GM18951 (cell line): ENCODE results near the gene TMC4.

Experiments
- POLR2A ChIP-seq: IDR thresholded peaks from 4 replicates; pipeline ENCODE4 v1.6.1; 2011; ENCODE audit warnings: mild to moderate bottlenecking; ENCODE audit not compliant: insufficient read length, insufficient read depth; ENCODE audit errors: extremely low read depth
- in situ Hi-C: fragments of 300-500 bp; cut with MboI; formaldehyde crosslinking; loops from one replicate; pipeline ENCODE4 v1.12.0; 2022; ENCODE audit warnings: low sequenced_read_pairs, mixed read lengths, inconsistent platforms; ENCODE audit not compliant: unreplicated experiment

The TMC4 gene

DNA sequence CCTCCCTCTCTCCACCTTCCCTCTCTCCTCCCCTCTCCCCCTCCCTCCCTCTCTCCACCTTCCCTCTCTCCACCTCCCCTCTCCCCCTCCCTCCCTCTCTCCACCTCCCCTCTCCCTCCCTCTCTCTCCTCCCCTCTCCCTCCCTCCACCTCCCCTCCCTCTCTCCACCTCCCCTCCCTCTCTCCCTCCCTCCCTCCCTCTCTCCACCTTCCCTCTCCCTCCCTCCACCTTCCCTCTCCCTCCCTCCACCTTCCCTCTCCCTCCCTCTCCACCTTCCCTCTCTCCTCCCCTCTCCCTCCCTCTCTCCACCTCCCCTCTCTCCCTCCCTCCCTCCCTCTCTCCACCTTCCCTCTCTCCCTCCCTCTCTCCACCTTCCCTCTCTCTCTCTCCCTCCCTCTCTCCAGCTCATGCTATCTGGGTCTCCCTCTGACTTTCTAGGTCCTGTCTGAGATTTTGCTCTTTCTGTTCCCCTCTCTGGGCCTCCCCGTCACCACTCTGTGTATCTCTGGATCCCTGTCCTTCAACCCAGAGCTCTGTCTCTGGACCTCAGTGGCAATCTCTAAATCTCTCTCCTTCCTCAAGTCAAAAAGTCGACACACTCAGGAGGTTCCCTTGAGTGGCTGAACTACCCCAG lies 38.9 kb downstream of the TMC4 start:
- in situ Hi-C loops = no loop called here
- TF ChIP-seq POLR2A = no peak

DNA sequence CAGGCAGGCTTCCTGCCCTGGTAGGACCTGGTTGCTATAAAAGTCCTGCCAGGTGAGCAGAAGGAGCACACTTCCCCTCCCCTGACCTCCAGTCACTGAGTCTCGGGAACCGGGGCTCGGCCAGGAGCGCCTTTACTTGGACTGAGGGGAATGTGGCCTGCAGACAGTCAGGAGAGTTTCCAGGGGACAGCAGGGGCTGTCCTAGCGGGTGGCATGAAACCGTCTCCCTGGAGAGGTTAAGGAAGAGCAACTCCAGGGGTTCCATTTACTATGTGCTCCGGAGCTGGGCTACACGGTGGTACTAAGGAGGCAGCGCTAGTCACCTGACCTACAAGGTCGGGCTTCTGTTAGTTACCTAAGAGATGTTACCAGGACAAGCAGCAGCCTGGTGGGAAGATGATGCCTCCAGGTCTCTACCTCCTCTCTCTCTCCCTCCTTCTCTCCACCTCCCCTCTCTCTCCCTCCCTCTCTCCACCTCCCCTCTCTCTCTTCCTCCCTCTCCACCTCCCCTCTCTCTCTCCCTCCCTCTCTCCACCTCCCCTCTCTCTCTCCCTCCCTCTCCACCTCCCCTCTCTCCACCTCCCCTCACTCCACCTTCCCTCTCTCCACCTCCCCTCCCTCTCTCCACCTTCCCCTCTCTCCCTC lies 39.5 kb downstream of the TMC4 start:
- TF ChIP-seq POLR2A = no peak
- in situ Hi-C loops = no loop called here

DNA sequence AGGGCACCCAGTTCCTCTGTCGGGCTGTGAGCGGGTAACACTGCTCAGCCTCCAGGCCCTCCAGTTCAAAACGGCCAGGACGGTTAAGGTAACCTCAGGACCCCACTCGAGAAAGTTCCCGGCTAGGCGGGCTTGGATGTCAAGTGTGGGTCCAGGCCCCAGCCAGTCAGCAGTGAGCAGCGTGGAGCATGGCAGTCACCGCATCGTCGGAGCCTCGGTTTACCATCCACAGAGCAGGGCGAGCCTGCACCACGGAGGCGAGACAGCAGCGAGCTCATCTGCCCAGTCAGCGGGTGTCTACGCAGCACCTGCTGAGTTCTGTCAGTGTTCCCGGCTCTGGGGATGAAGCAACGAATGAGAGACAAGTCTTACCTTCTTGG lies 43.4 kb downstream of the TMC4 start:
- no peak for TF ChIP-seq POLR2A
- in situ Hi-C loops = no loop called here

DNA sequence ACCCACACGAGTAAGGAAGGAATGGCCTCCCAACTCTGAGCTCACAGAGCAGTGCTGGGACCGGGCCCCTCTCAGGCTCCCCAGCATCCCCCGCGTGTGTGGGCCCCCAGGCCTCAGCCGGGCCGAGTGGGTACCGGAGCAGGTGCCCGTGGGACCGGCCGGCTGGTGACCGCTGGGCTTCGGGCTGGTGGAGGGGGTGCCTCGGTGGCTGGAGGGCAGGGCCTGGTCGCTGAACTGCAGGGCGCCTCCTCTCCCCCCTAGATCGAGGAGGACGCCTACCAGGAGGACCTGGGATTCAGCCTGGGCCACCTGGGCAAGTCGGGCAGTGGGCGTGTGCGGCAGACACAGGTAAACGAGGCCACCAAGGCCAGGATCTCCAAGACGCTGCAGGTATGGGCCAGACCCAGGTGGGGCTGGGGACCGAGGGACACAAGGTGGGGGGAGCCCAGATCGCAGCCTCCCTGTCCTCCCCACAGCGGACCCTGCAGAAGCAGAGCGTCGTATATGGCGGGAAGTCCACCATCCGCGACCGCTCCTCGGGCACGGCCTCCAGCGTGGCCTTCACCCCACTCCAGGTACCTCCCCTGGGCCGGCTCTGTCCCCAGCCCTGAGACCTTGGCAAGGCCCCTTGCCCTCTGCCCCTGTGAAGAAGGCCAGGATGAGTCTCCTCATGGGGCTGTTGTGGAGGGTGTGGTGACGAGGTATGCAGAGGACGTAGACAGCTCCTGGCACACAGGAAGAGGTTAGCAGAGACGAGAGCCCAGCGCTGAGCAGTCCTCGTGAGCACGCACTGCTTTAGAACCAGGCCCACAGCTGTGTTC lies 44.0 kb downstream of the TMC4 start:
- TF ChIP-seq POLR2A = no peak
- in situ Hi-C loops = no loop called here

DNA sequence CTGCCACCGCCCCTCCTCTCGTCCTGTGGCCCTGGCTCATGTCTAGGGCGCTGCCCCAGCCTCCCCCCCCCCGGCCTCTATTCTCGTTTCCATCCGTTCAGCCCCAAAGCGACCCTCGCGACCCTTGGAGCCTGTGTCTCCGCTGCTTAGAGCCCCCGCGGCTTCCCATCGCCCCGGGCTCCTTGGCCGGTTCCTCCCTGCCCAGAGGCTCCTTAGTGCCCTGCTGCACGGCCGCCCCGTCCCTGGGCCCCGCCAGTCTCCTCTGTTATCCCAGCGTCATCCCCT lies 44.6 kb downstream of the TMC4 start:
- TF ChIP-seq POLR2A = no peak
- in situ Hi-C loops = no loop called here

DNA sequence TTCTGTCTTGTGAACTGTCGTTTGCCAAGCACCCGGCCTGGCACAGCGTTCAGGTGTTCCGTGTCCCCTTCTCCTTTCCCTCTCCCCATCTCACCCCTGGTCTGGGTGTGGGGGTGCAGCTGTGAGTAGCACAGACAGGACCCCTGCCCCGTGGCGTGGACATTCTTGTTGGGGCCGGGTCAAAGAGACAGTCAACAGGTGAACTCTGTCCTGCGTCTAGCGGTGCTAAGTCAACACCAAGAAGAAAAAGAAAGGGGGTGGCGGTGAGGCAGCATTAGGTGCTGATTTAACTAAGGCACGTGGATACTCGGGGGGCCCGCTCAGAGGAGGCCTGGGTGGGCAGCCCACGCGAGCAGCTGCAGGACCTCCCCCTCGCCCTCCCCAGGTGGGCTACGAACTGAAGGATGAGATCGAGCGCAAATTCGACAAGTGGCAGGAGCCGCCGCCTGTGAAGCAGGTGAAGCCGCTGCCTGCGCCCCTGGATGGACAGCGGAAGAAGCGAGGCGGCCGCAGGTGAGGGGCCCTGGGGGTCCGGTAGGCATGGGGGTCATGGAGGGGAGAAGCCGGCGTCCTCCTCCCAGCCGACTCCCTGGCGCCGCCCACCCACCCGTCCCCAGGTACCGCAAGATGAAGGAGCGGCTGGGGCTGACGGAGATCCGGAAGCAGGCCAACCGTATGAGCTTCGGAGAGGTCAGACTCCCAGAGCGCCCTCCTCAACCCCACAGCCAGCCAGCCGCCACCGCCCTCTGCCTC lies 45.1 kb downstream of the TMC4 start:
- in situ Hi-C loops = no loop called here

DNA sequence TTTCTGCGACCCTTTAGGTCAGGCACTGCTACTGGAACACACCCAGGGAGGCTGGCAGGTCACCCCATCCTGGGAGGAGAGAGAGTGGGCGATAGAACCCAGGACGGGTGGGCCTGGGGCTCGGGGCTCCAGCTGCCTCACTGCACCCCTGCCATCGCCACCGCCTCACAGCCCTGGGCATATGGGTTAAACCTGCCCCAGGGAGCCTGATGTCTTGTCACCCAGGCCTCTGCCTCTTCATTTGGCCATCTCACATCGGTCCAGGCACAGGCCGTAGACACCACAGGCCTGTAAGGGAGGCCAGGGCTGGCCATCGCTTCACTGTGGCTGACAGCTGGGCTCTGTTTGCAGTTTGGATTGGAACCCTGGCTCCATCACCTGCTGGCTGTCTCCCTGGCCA lies 47.2 kb downstream of the TMC4 start:
- in situ Hi-C loops = no loop called here
- no peak for TF ChIP-seq POLR2A

More for the DNA sequence above, 45.1 kb downstream of the TMC4 start:
- no peak for TF ChIP-seq POLR2A

DNA sequence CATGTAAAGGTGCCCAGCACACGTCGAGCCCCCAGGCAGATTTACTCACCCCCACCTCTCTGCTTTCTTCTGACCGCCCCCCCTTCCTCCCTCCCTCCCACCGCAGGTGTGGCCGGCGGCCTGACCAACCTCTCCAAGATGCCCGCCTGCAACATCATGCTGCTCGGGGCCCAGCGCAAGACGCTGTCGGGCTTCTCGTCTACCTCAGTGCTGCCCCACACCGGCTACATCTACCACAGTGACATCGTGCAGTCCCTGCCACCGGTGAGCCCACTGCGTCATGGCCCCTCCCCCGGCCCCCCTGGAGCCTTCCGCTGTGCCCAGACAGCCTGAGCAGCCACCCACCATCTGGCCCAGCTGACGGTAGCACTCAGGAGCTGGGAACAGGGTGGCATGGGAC lies 48.6 kb downstream of the TMC4 start:
- in situ Hi-C loops = no loop called here
- no peak for TF ChIP-seq POLR2A

DNA sequence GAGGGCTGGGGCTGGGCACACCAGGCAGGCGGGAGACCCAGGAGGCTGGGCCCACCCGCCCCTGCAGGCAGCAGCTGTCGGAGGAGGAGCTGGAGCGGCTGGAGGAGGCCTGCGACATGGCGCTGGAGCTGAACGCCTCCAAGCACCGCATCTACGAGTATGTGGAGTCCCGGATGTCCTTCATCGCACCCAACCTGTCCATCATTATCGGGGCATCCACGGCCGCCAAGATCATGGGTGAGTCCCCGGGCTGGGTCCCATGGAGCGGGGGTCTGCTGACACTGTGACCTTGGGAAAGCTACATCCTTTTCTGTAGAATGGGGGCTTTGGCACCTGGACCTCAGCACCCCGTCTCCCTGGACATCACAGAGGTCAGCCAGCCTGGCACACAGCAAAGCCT lies 49.3 kb downstream of the TMC4 start:
- in situ Hi-C loops = no loop called here
- no peak for TF ChIP-seq POLR2A

DNA sequence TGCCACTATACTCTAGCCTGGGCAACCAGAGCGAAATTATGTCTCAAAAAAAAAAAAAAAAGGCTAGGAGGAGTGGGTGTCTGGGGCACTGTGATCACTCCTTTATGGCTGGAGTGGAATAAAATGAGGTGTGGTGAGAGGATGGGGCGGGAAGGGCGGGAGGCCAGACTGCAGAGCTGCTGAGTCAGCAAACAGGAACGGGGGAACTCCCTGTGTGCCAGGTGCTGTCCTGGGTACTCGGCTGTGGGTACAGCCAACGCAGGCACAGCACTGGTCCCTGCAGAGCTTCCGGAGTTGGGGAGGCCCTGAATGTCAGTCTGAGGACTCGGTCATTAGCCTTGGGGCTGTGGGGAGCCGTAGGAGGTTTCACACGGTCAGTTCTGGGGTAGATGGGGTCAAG lies 51.7 kb downstream of the TMC4 start:
- in situ Hi-C loops = no loop called here
- TF ChIP-seq POLR2A = no peak

DNA sequence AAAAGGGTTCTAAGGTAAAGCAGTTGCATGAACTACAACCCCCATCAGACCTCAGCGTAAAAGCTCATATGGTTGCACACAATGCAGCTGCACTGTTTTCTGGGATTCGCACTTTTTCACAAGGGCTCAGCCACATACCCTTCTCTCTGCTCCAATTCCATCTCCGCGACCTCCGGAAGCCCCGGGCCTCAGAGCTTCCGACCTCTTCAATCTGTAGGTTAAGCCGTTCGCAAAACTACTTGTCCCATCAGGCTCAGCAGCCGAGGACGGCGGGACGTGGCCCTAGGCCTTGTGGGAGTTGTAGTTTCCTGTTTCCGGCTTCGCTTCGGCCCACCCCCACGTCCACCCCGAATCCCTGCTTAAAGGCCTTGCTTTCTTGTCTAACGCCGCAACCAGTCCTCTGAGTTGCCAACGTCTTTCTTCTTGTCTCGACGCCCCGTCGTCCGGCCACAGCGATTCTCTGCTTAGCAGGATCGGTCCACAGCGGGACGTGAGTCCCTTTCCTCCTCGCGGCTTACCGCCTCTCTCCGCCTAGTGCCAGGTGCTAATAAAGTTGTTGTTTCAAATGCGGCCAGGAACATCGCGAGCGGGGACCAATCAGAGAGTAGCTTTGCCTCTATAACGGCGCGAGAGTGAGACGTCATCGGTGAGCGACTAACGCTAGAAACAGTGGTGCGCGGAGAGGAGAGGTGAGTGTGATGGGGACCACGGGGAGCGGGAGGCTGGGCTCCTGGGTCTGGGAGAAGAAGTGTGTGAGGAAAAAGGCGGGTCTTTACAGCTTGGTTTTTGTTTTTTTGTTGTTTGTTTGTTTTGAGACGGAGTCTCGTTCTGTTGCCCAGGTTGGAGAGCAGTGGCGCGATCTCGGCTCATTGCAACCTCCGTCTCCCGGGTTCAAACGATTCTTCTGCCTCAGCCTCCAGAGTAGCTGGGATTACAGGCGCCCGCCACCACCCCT lies 57.6 kb downstream of the TMC4 start, which contains the start of the genes PRPF31 and TFPT:
Gene PRPF31, plus strand, starts transcription at position 646 of the 955 bp plus-strand sequence. CDS start 2,525 bp downstream, outside the sequence.
Gene TFPT, minus strand, starts transcription at position 549 of the 955 bp plus-strand sequence. Its CDS starts 388 bp downstream, at position 161.
- in situ Hi-C loops = no loop called here
- TF ChIP-seq POLR2A = peak; percentile 64
